Mucosa of descending colon (tissue), 3 donors: ENCODE measurements around the gene GET3. TPM values are rescaled to one million over a fixed set of nuclear protein-coding genes. Genes with fewer than 3 reads are reported as not detected.
A peak's percentile ranks its signal among the peaks of the same experiment; 100 is the strongest.

Experiments
- ATAC-seq: fragments of 200-7000 bp; cut with Tn5 transposase; one replicate; pipeline ENCODE4 v1.9.1; 2020; ENCODE audit warnings: mild to moderate bottlenecking, moderate library complexity
- DNase-seq, 3 donors: peaks; one replicate each; pipeline ENCODE4 v3.0.0-alpha.2; 2020
- H3K36me3 ChIP-seq: fragments of 200-600 bp; one replicate; pipeline ENCODE4 v1.8.0; 2021; ENCODE audit warnings: low read depth, mild to moderate bottlenecking
- H3K4me1 ChIP-seq: fragments of 200-600 bp; one replicate; pipeline ENCODE4 v1.8.0; 2021; ENCODE audit warnings: low read depth, mild to moderate bottlenecking
- H3K4me3 ChIP-seq: fragments of 200-600 bp; one replicate; pipeline ENCODE4 v1.8.0; 2021; ENCODE audit warnings: mild to moderate bottlenecking
- H3K9me3 ChIP-seq: fragments of 200-600 bp; one replicate; pipeline ENCODE4 v1.8.0; 2021; ENCODE audit warnings: mild to moderate bottlenecking
- intact Hi-C, 2 donors: fragments of 100-400 bp; cut with DNase I in 1 of 2; cut with micrococcal nuclease in 1 of 2; formaldehyde crosslinking; loops; one replicate each; pipeline versions ENCODE4 v1.11.0 to v1.11.1; 2022; cut with DNase I, micrococcal nuclease
- total RNA-seq, 3 donors: library from RNA; stranded (reverse); fragmentation: NEBNext Ultra II Directional in 2 of 3; extraction: Animal tissue kit (Norgen Biotek cat#: 25700) in 2 of 3; gene quantifications; one replicate each; pipeline versions ENCODE4 v1.2.1 to v1.2.4, GENCODE V29; 2021 to 2023
- TF ChIP-seq, protein P1 (sequence below): fragments of 200-600 bp; IDR thresholded peaks from one replicate; pipeline ENCODE4 v1.8.0; 2022; ENCODE audit warnings: antibody characterized with exemption, mild to moderate bottlenecking
- donor health status: DM: no; HTN: no; CAD: no; lungs with moderate emphysema.
- donor health status: DM: no; HTN: no; CAD: no.
- donor health status: DM: no; HTN: yes; CAD: no.

GET3 gene
- total RNA-seq, 3 donors from 2014 or later = 44.8 to 70.5 (median 50.0) TPM

DNA sequence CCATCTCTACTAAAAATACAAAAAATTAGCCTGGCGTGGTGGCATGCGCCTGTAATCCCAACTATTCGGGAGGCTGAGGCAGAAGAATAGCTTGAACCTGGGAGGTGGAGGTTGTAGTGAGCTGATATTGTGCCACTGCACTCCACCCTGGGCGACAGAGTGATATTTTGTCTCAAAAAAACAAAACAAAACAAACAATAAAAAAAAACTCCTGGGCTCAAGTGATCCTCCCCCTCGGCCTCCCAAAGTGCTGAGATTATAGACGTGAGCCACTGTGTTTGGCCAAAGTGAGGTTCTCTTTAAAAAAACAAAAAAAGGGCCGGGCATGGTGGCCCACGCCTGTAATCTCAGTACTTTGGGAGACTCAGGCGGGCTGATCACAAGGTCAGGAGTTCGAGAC lies 50.2 kb downstream of the GET3 start:
- ATAC-seq (no peak), DNase-seq (peak in 1 of 3 donors; percentile 21)
- Histone ChIP-seq H3K4me3 (no peak overlapping the region), H3K9me3 (no peaks in the 10 kb centered on the region), H3K4me1 (peaks cover 64% of the 10 kb centered on the region), H3K36me3 (no peaks in the 10 kb centered on the region)
- intact Hi-C loops = no loop called here
- TF ChIP-seq, protein P1, sequence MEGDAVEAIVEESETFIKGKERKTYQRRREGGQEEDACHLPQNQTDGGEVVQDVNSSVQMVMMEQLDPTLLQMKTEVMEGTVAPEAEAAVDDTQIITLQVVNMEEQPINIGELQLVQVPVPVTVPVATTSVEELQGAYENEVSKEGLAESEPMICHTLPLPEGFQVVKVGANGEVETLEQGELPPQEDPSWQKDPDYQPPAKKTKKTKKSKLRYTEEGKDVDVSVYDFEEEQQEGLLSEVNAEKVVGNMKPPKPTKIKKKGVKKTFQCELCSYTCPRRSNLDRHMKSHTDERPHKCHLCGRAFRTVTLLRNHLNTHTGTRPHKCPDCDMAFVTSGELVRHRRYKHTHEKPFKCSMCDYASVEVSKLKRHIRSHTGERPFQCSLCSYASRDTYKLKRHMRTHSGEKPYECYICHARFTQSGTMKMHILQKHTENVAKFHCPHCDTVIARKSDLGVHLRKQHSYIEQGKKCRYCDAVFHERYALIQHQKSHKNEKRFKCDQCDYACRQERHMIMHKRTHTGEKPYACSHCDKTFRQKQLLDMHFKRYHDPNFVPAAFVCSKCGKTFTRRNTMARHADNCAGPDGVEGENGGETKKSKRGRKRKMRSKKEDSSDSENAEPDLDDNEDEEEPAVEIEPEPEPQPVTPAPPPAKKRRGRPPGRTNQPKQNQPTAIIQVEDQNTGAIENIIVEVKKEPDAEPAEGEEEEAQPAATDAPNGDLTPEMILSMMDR = no peak

DNA sequence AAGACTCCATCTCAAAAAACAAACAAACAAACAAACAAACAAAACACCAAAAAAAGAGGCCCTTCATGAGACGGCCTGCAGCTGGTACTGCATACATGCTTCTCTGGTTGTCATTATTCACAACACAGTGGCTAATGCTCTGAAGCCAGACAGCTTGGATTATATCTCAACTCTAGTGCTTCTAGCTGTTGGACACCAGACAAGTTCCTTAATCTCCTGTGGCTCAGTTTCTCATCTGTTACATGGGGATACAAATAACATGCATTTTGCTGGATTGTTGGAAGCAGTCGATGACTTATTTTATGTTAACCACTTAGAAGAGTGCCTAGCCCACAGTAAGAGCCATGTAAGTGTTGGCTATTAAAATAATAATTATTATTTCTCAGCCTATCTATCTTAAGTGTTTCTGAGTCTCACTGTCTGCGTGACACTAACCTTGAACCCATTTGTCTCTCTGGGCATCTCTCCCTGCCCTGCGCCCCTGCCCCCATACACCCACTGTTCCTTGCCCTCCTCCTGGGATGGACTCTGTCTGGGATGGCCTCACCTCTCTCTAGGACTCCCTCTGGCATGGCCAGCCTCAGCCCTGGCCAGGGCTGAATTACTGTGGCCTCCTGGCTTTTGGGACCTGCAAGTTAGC lies 50.9 kb downstream of the GET3 start:
- Histone ChIP-seq H3K4me3 (no peak overlapping the region), H3K4me1 (peaks cover 59% of the 10 kb centered on the region), H3K9me3 (no peaks in the 10 kb centered on the region), H3K36me3 (no peaks in the 10 kb centered on the region)
- TF ChIP-seq, protein P1 = no peak
- ATAC-seq = no peak
- intact Hi-C loops = no loop called here
- peak in 1 of 3 donors; percentile 28 for DNase-seq

DNA sequence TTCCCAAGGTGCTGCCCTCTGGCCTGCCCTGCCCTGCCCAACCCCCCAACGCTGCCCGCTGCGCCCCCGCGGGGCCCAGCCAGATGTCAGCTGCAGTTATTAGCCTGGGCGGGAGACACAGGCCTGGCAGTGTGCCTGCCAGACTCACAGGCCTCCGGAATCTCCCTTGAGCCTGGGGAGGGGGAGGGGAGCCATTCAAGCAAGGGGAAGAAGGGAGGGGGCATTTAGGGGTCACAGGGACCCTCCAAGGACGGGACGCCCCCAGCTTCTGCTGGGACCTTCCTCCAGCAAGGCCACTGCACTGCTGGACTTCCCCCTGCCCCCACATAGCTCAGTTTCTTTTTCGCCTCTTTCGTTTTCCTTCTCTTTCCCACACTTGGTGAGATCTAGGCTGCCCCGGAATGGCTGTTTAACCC lies 51.4 kb downstream of the GET3 start:
- H3K4me1 ChIP-seq = peaks cover 54% of the 10 kb centered on the region
- intact Hi-C loops = no loop called here
- TF ChIP-seq, protein P1 = no peak

DNA sequence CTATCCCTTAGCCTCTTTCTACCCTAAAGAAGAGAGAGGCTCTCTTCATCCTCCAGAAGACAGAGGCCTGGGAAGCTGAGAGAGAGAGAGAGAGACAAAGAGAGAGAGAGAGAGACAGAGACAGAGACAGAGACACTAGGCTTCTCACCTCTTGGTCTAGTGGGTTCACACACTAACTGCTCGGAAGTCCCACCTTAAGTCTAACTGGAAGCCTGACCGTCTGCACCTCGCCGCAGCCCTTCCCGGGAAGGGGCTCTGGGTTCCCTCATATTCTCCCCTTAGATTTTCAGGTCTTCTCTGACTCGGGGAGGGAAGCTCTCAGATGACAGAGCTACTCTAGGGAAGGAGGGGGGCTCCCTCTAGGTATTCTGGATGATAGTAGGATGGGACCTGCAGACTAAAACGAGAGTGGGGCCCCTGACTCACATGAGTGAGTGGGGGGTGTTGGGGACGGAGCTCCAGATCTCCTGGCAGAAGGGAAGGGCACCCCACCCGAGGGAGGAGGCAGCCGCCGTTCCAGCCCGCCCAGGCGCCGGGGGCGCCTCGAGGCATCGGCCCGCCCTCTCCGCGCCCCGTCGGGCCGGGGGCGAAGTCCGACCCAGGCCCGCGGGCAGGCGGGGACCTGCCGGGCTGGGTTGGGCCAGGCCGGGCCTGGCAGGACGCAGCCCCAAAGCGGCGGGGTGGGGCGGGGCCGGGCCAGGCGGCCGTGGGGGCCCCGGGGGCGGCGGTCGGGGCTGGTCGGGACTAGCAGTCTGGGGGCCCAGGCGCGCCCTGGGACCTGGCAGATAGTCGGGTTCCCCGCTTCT lies 52.0 kb downstream of the GET3 start:
- H3K9me3 ChIP-seq = no peaks in the 10 kb centered on the region
- H3K4me1 ChIP-seq = peaks cover 48% of the 10 kb centered on the region
- intact Hi-C loops = no loop called here
- peak overlapping the region; percentile 19 for H3K4me3 ChIP-seq
- no peaks in the 10 kb centered on the region for H3K36me3 ChIP-seq
- TF ChIP-seq, protein P1 = peak; percentile 12
- DNase-seq (peak in 2 of 3 donors; percentile 85 to 92), ATAC-seq (peak; percentile 41)

More for the DNA sequence above, 51.4 kb downstream of the GET3 start:
- H3K4me3 ChIP-seq = no peak overlapping the region
- ATAC-seq = peak; percentile 3
- H3K36me3 ChIP-seq = no peaks in the 10 kb centered on the region
- DNase-seq = peak; percentile 90 to 91 (median 91)
- H3K9me3 ChIP-seq = no peaks in the 10 kb centered on the region

DNA sequence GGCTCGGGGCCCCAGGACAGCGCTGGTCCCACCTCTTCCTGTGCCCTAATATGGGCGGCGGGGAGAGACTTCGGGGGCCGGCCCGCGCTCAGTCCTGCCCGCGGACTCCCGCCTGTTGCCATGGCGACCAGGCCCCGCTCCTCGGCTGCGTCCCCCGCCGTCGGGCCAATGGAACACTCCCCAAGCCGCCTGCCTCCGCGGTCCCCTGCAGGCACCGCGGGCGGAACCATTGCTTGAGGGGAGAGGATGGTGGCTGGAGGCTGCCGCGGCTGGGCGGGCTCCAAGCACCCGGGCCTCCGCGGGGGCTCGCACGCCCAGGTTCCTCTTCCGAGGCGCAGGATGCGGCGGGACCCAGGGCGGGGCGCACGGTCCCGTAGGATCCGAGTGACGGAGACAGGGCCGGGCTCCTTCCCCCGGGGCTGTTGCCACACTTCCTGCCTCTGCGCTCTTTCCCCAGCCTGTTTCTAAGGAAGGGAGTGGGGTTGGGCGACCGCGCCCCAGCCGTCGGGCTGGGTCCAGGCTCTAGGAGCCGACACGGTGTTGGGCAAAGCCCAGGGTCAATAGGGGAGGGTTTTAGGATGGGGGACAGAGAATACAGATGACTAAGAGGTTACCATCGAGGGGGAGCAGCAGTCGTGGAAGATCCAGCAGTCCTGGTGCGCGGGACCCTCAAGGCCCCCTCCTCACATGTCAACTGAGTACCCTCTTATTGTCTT lies 52.8 kb downstream of the GET3 start:
- Histone ChIP-seq H3K4me1 (peaks cover 47% of the 10 kb centered on the region), H3K4me3 (peak overlapping the region; percentile 19)
- intact Hi-C loops = no loop called here

More for the DNA sequence above, 52.8 kb downstream of the GET3 start:
- Histone ChIP-seq H3K36me3 (no peaks in the 10 kb centered on the region), H3K9me3 (no peaks in the 10 kb centered on the region)
- DNase-seq (peak; percentile 93 to 98 (median 95)), ATAC-seq (peak; percentile 52)
- TF ChIP-seq, protein P1 = no peak
